ENCODE data around the gene PEX11B. TPM values are rescaled to one million over a fixed set of nuclear protein-coding genes. Genes with fewer than 3 reads are reported as not detected.
"Not testable (repeated sequence)": the region's sequence is repeated elsewhere in the genome, so short reads cannot be mapped to it uniquely, and the experiment has no call there.

Gene PEX11B
- polyA plus RNA-seq, 3 donors, result 12.0 to 38.2 (median 37.9) TPM

DNA sequence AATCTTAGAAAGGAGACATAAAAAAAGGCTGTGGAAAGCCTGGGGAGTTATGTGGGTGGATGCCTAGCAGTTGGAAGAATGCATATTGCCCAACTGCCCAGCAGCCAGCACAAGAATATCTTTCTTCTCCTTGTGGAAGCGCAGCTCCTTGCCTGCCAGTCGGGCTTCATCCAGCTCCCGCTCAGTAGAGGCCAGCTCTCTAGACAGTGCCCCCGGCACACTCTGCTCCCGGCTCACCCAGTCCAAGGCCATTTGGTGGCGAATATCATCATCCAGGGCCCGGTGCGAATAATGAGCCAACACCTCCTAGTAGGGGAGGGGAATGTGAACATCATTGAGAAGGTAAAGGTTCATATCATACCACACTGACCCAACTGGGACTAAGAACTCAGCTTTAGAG lies 17.7 kb upstream of the PEX11B start:
- Histone ChIP-seq H3K36me3 (replicated peaks in 1 of 2; ENCODE audit: control insufficient read depth in 1 of 2, insufficient read depth in 2 of 2, low read length in 2 of 2) (peaks cover 18 to 26% of the 10 kb centered on the region in 2 donors), H3K9me3 (replicated peaks in 1 of 2; ENCODE audit: control insufficient read depth in 1 of 2, insufficient read depth in 1 of 2, low read length in 2 of 2) (no peaks in the 10 kb centered on the region), H2AFZ (ENCODE audit: insufficient read depth, low read depth, low read length, poor library complexity, severe bottlenecking) (no peak overlapping the region), H3K79me2 (ENCODE audit: insufficient read depth, low read length) (no peaks in the 10 kb centered on the region), H4K20me1 (ENCODE audit: insufficient read depth, low read length) (no peaks in the 10 kb centered on the region), H3K9ac (ENCODE audit: insufficient read depth, low read length, poor library complexity, severe bottlenecking) (no peak overlapping the region), H3K4me3 (replicated peaks in 1 of 3; ENCODE audit: low read depth in 2 of 3, low read length in 3 of 3) (no peak overlapping the region), H3K27me3 (ENCODE audit: control insufficient read depth in 2 of 2, insufficient read depth in 2 of 2, low read length in 2 of 2) (no peaks in the 10 kb centered on the region), H3K27ac (ENCODE audit: low read depth in 1 of 2, low read length in 2 of 2) (no peak overlapping the region), H3K4me2 (replicated peaks; ENCODE audit: extremely low read depth, low read length, poor library complexity, severe bottlenecking) (no peak overlapping the region), H3K4me1 (ENCODE audit: control insufficient read depth in 1 of 2, insufficient read depth in 2 of 2, low read length in 2 of 2) (peaks cover 3 to 8% of the 10 kb centered on the region in 2 donors)
- WGBS (ENCODE audit: insufficient coverage), result 100% methylated on average over 5 of the region's 8 CpGs
- Mint-ChIP-seq H3K4me1 (peaks cover 12% of the 10 kb centered on the region), H3K27me3 (ENCODE audit: low read depth in 3 of 3) (peaks cover 0 to 3% (median 0%) of the 10 kb centered on the region in 3 donors), H3K9me3 (no peaks in the 10 kb centered on the region), H3K4me3 (no peak overlapping the region), H3K27ac (no peak overlapping the region), H3K36me3 (peaks cover 33 to 57% of the 10 kb centered on the region in 2 donors)
- TF ChIP-seq, protein P1, sequence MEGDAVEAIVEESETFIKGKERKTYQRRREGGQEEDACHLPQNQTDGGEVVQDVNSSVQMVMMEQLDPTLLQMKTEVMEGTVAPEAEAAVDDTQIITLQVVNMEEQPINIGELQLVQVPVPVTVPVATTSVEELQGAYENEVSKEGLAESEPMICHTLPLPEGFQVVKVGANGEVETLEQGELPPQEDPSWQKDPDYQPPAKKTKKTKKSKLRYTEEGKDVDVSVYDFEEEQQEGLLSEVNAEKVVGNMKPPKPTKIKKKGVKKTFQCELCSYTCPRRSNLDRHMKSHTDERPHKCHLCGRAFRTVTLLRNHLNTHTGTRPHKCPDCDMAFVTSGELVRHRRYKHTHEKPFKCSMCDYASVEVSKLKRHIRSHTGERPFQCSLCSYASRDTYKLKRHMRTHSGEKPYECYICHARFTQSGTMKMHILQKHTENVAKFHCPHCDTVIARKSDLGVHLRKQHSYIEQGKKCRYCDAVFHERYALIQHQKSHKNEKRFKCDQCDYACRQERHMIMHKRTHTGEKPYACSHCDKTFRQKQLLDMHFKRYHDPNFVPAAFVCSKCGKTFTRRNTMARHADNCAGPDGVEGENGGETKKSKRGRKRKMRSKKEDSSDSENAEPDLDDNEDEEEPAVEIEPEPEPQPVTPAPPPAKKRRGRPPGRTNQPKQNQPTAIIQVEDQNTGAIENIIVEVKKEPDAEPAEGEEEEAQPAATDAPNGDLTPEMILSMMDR (IDR thresholded peaks at IDR 0.05), result no peak
- DNase-seq, result no peak
- intact Hi-C loops (cut with micrococcal nuclease), result no loop called here

DNA sequence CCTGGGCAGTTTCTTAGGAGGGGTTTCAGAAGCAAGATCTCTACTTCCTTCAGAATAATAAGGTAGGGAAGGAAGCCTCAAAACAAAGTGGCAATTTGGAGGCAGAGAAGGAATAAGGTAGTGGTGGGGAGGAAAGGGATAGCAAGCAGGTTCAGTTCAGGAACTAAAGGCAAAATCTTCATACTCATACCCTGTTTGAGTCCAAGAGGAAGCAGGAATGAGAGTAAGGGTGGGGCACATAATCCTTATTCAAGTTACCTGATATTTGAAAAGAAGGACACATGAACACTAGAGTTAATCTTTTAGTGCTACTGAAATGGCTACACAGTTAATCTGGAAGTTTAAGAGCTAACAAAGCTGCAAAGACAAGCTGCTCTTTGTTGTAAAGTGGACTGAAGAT lies 17.2 kb upstream of the PEX11B start:
- H3K36me3 ChIP-seq (replicated peaks in 1 of 2; ENCODE audit: control insufficient read depth in 1 of 2, insufficient read depth in 2 of 2, low read length in 2 of 2), result peaks cover 18 to 25% of the 10 kb centered on the region in 2 donors
- H2AFZ ChIP-seq (ENCODE audit: insufficient read depth, low read depth, low read length, poor library complexity, severe bottlenecking), result no peak overlapping the region
- no peak overlapping the region for H3K27ac ChIP-seq (ENCODE audit: low read depth in 1 of 2, low read length in 2 of 2)
- H3K9me3 ChIP-seq (replicated peaks in 1 of 2; ENCODE audit: control insufficient read depth in 1 of 2, insufficient read depth in 1 of 2, low read length in 2 of 2), result no peaks in the 10 kb centered on the region
- TF ChIP-seq, protein P1 (IDR thresholded peaks at IDR 0.05), result no peak
- no peak overlapping the region for H3K9ac ChIP-seq (ENCODE audit: insufficient read depth, low read length, poor library complexity, severe bottlenecking)
- H3K4me1 Mint-ChIP-seq, result peaks cover 12% of the 10 kb centered on the region
- no peaks in the 10 kb centered on the region for H3K79me2 ChIP-seq (ENCODE audit: insufficient read depth, low read length)
- no peaks in the 10 kb centered on the region for H3K27me3 ChIP-seq (ENCODE audit: control insufficient read depth in 2 of 2, insufficient read depth in 2 of 2, low read length in 2 of 2)
- no peak overlapping the region for H3K4me3 ChIP-seq (replicated peaks in 1 of 3; ENCODE audit: low read depth in 2 of 3, low read length in 3 of 3)
- DNase-seq, result no peak
- H4K20me1 ChIP-seq (ENCODE audit: insufficient read depth, low read length), result no peaks in the 10 kb centered on the region
- intact Hi-C loops (cut with micrococcal nuclease), result no loop called here
- peaks cover 3 to 8% of the 10 kb centered on the region in 2 donors for H3K4me1 ChIP-seq (ENCODE audit: control insufficient read depth in 1 of 2, insufficient read depth in 2 of 2, low read length in 2 of 2)
- peaks cover 0 to 3% (median 0%) of the 10 kb centered on the region in 3 donors for H3K27me3 Mint-ChIP-seq (ENCODE audit: low read depth in 3 of 3)
- peak overlapping the region in 1 of 7 donors; percentile 5 for H3K27ac Mint-ChIP-seq
- H3K36me3 Mint-ChIP-seq, result peaks cover 30 to 54% of the 10 kb centered on the region in 2 donors
- no peak overlapping the region for H3K4me3 Mint-ChIP-seq
- no peak overlapping the region for H3K4me2 ChIP-seq (replicated peaks; ENCODE audit: extremely low read depth, low read length, poor library complexity, severe bottlenecking)
- no peaks in the 10 kb centered on the region for H3K9me3 Mint-ChIP-seq

DNA sequence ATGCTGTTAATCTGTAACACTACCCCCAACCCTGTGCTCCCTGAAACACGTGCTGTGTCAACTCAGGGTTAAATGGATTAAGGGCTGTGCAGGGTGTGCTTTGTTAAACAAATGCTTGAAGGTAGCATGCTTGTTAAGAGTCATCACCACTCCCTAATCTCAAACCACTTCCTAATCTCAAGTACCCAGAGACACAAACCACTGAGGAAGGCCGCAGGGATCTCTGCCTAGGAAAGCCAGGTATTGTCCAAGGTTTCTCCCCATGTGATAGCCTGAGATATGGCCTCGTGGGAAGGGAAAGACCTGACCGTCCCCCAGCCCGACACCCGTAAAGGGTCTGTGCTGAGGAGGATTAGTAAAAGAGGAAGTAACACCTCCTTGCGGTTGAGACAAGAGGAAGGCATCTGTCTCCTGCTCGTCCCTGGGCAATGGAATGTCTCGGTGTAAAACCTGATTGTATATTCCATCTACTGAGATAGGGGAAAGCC lies 14.0 kb upstream of the PEX11B start:
- H3K4me2 ChIP-seq (replicated peaks; ENCODE audit: extremely low read depth, low read length, poor library complexity, severe bottlenecking); H3K9me3 ChIP-seq (replicated peaks in 1 of 2; ENCODE audit: control insufficient read depth in 1 of 2, insufficient read depth in 1 of 2, low read length in 2 of 2); H4K20me1 ChIP-seq (ENCODE audit: insufficient read depth, low read length); H3K79me2 ChIP-seq (ENCODE audit: insufficient read depth, low read length); H3K9ac ChIP-seq (ENCODE audit: insufficient read depth, low read length, poor library complexity, severe bottlenecking); H3K27me3 Mint-ChIP-seq (ENCODE audit: low read depth in 3 of 3); H3K9me3 Mint-ChIP-seq; H3K27me3 ChIP-seq (ENCODE audit: control insufficient read depth in 2 of 2, insufficient read depth in 2 of 2, low read length in 2 of 2); H3K27ac ChIP-seq (ENCODE audit: low read depth in 1 of 2, low read length in 2 of 2); intact Hi-C loops (cut with micrococcal nuclease); H3K4me3 ChIP-seq (replicated peaks in 1 of 3; ENCODE audit: low read depth in 2 of 3, low read length in 3 of 3): not testable (repeated sequence)
- Mint-ChIP-seq H3K4me3 (peak overlapping the region in 1 of 2 donors; percentile 20), H3K36me3 (peaks cover 25 to 33% of the 10 kb centered on the region in 2 donors), H3K27ac (peak overlapping the region in 2 of 7 donors; percentile 18 to 77), H3K4me1 (peaks cover 12% of the 10 kb centered on the region)
- peaks cover 9 to 15% of the 10 kb centered on the region in 2 donors for H3K4me1 ChIP-seq (ENCODE audit: control insufficient read depth in 1 of 2, insufficient read depth in 2 of 2, low read length in 2 of 2)
- peak overlapping the region; percentile 35 for H2AFZ ChIP-seq (ENCODE audit: insufficient read depth, low read depth, low read length, poor library complexity, severe bottlenecking)
- DNase-seq, result peak; percentile 23 to 59 (median 44)
- WGBS (ENCODE audit: insufficient coverage), result 0% methylated on average over 2 of the region's 9 CpGs
- H3K36me3 ChIP-seq (replicated peaks in 1 of 2; ENCODE audit: control insufficient read depth in 1 of 2, insufficient read depth in 2 of 2, low read length in 2 of 2), result peaks cover 18 to 25% of the 10 kb centered on the region in 2 donors

All from CD14-positive monocyte (primary cell).